ENCODE data around the gene FUS. TPM values are rescaled to one million over a fixed set of nuclear protein-coding genes. Genes with fewer than 3 reads are reported as not detected.
A peak's percentile ranks its signal among the peaks of the same experiment; 100 is the strongest.

FUS gene
- total and polyA plus RNA-seq, 2 of the 13 experiments (the other 11 are each of a cell fraction or from before 2014, with no cell fraction given): 68.1 to 168 TPM

- TF ChIP-seq TEAD3 (CRISPR knock-in tag; optimal IDR thresholded peaks at IDR 0.05; ENCODE audit: borderline replicate concordance) (peak; percentile 96), ZNF12 (CRISPR knock-in tag; IDR thresholded peaks at IDR 0.05) (no peak), NR2F1 (CRISPR knock-in tag; IDR thresholded peaks at IDR 0.05) (peak; percentile 55 to 62), MIER2 (CRISPR knock-in tag; IDR thresholded peaks at IDR 0.05) (no peak), SRSF4 (IDR thresholded peaks at IDR 0.05; ENCODE audit: low read depth, low read length, poor library complexity, severe bottlenecking) (no peak), TCF7 (IDR thresholded peaks at IDR 0.05; ENCODE audit: low read depth) (peak; percentile 58), ZNF558 (CRISPR knock-in tag; IDR thresholded peaks at IDR 0.05; ENCODE audit: borderline replicate concordance) (no peak; the same call in 1 of the 2 replicates), EEA1 (CRISPR knock-in tag; IDR thresholded peaks at IDR 0.05; ENCODE audit: borderline replicate concordance) (no peak), ZNF354B (CRISPR knock-in tag; IDR thresholded peaks at IDR 0.05) (no peak), AKNA (CRISPR knock-in tag; IDR thresholded peaks at IDR 0.05; ENCODE audit: borderline replicate concordance) (no peak), NFIC (IDR thresholded peaks at IDR 0.05; ENCODE audit: low read length) (peak; percentile 64; the same call in 1 of the 2 replicates), DNMT3B (CRISPR knock-in tag; conservative IDR thresholded peaks at IDR 0.05) (0 out of 2 replicates have a peak, but pooled peaks have one; percentile 41), ZNF234 (CRISPR knock-in tag; conservative IDR thresholded peaks at IDR 0.05) (no peak), ZNF639 (CRISPR knock-in tag; conservative IDR thresholded peaks at IDR 0.05) (no peak), ATF3 (CRISPR knock-in tag; IDR thresholded peaks at IDR 0.05) (no peak), ZMAT5 (CRISPR knock-in tag; IDR thresholded peaks at IDR 0.05; ENCODE audit: borderline replicate concordance, low read depth) (no peak), ZNF781 (CRISPR knock-in tag; IDR thresholded peaks at IDR 0.05; ENCODE audit: borderline replicate concordance, not compliant biosample characterization) (no peak), ZNF710 (CRISPR knock-in tag; IDR thresholded peaks at IDR 0.05; ENCODE audit: borderline replicate concordance) (no peak)
Measured at GRCh38 chr16:31206776-31207175, 26.8 kb downstream of the FUS start (continued).

All from HepG2 (cell line).